ENCODE results near the gene CTBP2.

CTBP2 gene

GRCh38 chr10:125009661-125010161 lies 150.7 kb downstream of the CTBP2 start:
- no peak for DNase-seq (ENCODE audit: low read depth)

GRCh38 chr10:125008689-125009638 lies 151.4 kb downstream of the CTBP2 start:
- no peak for DNase-seq (ENCODE audit: low read depth)

GRCh38 chr10:125007436-125007835 lies 152.9 kb downstream of the CTBP2 start:
- DNase-seq (ENCODE audit: low read depth), result no peak

GRCh38 chr10:125006921-125007426 lies 153.4 kb downstream of the CTBP2 start:
- DNase-seq (ENCODE audit: low read depth), result no peak

GRCh38 chr10:125006188-125006680 lies 154.1 kb downstream of the CTBP2 start:
- no peak for DNase-seq (ENCODE audit: low read depth)

GRCh38 chr10:125005312-125006187 lies 154.8 kb downstream of the CTBP2 start:
- DNase-seq (ENCODE audit: low read depth), result no peak

GRCh38 chr10:125004571-125005311 lies 155.6 kb downstream of the CTBP2 start:
- no peak for DNase-seq (ENCODE audit: low read depth)

- no peak for DNase-seq (ENCODE audit: low read depth)
These were observed 156.4 kb downstream of the CTBP2 start for GRCh38 chr10:125003901-125004467.

GRCh38 chr10:125003146-125003900 lies 157.0 kb downstream of the CTBP2 start:
- no peak for DNase-seq (ENCODE audit: low read depth)

GRCh38 chr10:125002423-125003145 lies 157.8 kb downstream of the CTBP2 start:
- DNase-seq (ENCODE audit: low read depth), result no peak

- no peak for DNase-seq (ENCODE audit: low read depth)
These were observed 158.3 kb downstream of the CTBP2 start for GRCh38 chr10:125002047-125002422.

- no peak for DNase-seq (ENCODE audit: low read depth)
These were observed 158.9 kb downstream of the CTBP2 start for GRCh38 chr10:125001313-125002046.

GRCh38 chr10:125000366-125001312 lies 159.7 kb downstream of the CTBP2 start:
- no peak for DNase-seq (ENCODE audit: low read depth)

GRCh38 chr10:124999433-125000365 lies 160.7 kb downstream of the CTBP2 start:
- no peak for DNase-seq (ENCODE audit: low read depth)

GRCh38 chr10:124998624-124999291 lies 161.6 kb downstream of the CTBP2 start:
- no peak for DNase-seq (ENCODE audit: low read depth)

Measured in HS-27A (cell line).